ENCODE measurements around the gene VWA1. TPM values are rescaled to one million over a fixed set of nuclear protein-coding genes. Genes with fewer than 3 reads are reported as not detected.
"Not testable (repeated sequence)": the region's sequence is repeated elsewhere in the genome, so short reads cannot be mapped to it uniquely, and the experiment has no call there.

Gene VWA1
- total RNA-seq, 1 experiment from 2014 or later, result 5.6 TPM

GRCh38 chr1:1455934-1456333 is 20.4 kb downstream of the VWA1 start:
- DNase-seq (ENCODE audit: low read depth), result not testable (repeated sequence)

GRCh38 chr1:1456683-1457255 is 21.3 kb downstream of the VWA1 start:
- not testable (repeated sequence) for DNase-seq (ENCODE audit: low read depth)

- DNase-seq (ENCODE audit: low read depth), result not testable (repeated sequence)
Measured at GRCh38 chr1:1459156-1459555, 23.7 kb downstream of the VWA1 start.

GRCh38 chr1:1459711-1460110 is 24.2 kb downstream of the VWA1 start:
- DNase-seq (ENCODE audit: low read depth), result not testable (repeated sequence)

- DNase-seq (ENCODE audit: low read depth), result no peak
Measured at GRCh38 chr1:1460540-1461130, 25.1 kb downstream of the VWA1 start.

DNA sequence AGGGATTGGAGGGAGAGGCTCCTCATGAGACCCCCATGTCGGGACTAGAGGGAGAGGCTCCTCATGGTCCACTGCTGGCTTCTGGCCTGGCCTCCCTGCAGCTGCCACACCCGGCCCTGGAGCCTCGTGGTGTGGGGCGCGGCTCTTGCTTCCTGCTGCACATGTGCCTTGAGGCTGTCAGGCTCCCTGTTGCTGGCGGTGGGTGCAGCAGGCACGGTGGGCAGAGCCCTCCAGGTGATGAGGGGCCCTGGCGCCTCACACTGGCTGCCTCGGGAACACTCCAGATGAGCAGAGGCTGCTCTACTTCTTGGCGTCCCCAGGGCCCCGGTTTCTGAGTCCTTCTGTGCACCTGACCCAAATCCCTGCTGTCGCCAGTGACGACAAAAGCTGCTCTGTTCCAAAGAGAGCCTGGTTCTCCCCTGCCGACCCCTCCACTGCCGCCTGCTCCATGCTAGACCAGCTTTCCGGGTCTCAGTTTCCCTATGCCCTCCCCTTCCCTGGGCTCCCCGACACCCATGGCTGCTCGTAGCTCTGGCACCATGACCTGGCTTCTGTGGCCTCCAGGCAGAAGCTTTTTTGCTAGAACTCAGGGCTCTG is 26.3 kb downstream of the VWA1 start:
- no peak for DNase-seq (ENCODE audit: low read depth)

GRCh38 chr1:1462318-1462966 is 27.0 kb downstream of the VWA1 start:
- peak; percentile 52 for DNase-seq (ENCODE audit: low read depth)

DNA sequence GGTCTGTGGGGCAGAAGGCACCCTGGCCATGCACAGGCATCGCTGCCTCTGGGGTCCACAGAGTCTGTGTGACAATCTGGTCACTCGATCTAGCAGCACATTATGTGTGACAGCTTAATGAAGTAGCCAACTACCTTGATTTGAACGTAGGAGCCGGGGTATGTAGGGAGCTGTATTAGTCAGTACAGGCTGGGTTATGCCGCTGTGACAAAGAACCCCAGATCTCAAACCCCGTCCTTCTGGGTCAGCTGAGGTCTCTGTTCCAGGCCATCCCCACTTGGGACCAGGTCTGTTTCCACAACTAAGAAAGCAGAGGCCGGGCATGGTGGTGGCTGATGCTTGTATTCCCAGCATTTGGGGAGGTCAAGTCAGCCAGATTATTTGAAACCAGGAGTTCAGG is 27.8 kb downstream of the VWA1 start:
- no peak for DNase-seq (ENCODE audit: low read depth)

DNA sequence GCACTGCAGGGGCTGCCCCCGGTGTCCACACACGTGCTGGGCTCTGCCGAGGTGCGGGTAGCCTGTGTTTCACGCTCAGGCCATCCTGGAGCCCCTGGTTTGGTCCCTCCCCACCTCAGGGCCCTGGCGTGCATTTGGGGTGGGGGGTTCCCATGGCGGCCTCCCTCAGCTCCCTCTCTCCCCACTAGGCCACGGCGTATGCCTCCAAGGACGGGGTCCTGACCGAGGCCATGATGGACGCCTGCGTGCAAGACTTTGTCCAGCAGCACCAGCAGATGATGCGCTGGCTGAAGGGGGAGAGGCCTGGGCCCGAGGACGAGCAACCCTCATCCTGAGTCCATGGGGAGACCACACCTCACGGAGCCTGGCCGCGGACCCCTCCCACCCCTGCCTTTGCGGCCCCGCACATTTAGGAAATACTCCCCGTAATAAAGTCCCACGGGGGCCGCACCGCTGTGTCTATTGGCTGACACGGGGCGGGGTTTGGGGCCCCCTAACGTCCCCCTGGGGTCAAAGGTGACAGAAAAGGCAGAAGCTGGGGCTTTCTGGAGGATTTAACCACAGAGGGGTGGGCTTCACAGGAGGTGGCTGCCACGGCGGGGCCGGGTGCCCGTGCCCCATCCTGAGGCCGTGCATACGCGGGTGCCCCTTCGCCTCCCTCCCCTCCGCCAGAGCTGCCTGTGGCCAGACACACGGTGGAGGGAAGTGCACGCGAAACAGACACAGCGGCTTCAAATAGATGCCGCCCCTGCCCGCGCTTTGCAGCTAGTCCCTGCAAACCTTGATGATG is 32.9 kb downstream of the VWA1 start:
- not testable (repeated sequence) for DNase-seq (ENCODE audit: low read depth)

DNA sequence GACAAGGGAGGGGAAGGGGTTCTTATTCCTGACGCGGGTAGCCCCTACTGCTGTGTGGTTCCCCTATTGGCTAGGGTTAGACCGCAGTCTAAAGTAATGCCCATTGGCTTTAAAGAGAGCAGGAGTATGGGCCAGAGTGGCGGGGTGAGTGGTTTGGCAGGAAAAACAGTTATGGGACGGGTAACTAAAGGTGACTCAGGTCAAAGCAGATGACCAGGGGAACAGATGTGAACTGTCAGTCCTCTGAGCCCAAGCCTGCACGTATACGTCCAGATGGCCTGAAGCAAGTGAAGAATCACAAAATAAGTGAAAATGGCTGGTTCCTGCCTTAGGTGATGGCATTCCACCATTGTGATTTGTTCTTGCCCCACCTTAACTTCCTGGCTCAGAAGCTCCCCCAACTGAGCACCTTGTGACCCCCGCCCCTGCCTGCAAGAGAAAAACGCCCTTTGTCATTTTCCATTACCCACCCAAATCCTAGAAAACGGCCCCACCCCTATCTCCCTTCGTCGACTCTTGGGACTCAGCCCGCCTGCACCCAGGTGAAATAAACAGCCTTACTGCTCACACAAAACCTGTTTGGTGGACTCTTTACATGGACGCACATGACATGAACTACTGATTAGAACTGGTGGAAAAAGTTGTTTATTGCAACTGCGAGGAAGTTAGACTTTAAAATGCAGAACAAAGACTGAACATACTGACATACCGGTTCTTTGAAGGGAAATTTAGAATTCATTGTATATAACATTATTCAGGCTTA is 35.3 kb downstream of the VWA1 start:
- peak; percentile 39 for DNase-seq (ENCODE audit: low read depth)

DNA sequence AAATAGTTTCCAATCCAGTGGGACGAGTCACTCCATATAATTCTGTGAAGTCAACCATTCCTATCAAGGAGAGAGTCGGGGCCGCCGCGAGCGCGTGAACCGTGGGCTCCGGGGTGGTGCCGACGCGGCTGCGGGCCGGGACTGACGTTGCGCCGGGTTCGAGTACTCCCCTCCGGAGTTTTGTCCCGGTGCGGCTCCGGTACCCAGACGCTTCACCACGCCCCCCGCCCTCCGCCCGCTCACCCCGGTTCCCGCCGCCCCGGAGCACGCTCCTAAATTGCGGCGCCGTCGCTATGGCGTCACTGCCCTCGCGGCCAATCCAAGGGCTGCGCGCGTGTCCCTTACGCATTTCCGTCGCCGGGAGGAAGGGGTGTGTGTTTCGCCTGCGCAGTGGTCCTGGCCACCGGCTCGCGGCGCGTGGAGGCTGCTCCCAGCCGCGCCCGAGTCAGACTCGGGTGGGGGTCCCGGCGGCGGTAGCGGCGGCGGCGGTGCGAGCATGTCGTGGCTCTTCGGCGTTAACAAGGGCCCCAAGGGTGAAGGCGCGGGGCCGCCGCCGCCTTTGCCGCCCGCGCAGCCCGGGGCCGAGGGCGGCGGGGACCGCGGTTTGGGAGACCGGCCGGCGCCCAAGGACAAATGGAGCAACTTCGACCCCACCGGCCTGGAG is 36.0 kb downstream of the VWA1 start, which contains the start of gene ATAD3B:
Gene ATAD3B, plus strand, starts transcription at position 377 of the 664 bp plus-strand sequence. Its CDS starts 120 bp downstream, at position 497.
- DNase-seq (ENCODE audit: low read depth), result peak; percentile 91

DNA sequence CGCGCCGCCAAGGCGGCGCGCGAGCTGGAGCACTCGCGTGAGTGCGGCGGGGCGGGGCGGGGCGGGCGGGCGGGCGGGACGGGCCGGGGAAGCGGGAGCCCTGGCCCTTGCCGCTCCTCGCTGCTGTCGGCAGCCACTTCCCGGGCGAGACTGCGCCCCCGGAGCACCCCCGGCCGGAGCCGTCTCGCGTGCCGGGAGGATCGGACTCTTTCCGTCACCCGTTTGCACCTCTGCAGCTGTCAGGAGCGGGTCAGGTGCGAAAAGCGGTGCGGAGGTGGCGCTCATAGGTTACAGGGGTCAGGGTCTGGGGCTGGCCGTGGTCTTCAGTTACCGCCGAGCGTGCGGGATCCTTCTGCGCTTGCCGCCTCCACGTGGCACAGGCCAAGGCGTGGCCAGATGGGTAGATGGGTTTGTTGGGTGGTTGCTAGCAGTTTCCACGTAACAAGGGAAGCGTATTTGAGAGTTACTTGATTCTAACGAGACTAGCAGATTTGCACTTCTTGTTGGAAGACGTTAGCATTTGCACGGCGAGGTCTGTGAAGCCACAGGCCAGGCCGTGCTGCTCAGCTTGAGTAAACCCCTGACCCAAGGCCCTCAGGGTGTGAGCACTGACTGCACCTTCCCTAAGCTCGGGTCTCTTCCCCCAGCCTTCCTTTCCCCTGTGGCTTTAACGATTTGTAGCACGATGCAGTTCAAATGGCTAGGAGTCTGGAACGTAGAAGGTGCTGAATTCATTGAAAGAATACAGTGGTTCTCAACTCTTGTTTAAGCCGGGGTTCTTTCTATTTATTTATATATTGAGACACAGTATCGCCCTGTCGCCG is 36.8 kb downstream of the VWA1 start:
- DNase-seq (ENCODE audit: low read depth), result not testable (repeated sequence)

DNA sequence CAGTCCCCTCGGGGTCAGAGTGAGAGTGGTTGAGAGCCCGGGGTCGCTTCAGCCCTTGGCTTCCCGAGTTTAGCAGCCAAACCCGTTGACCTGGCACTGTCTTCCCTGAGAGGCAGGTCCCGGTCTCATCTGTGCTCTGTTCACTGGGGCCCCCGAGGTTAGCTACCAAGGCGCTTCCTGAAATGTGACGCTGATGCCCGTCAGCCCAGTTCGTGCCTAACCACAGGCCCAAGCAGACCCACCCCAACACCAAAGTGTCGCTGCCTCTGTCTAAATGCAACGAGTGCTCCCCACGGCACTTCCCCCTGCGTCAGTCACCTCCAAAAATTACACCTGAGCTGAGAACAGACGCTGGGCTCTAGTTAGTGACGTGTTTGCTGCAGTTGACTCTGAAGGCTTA is 40.5 kb downstream of the VWA1 start:
- DNase-seq (ENCODE audit: low read depth), result not testable (repeated sequence)

DNA sequence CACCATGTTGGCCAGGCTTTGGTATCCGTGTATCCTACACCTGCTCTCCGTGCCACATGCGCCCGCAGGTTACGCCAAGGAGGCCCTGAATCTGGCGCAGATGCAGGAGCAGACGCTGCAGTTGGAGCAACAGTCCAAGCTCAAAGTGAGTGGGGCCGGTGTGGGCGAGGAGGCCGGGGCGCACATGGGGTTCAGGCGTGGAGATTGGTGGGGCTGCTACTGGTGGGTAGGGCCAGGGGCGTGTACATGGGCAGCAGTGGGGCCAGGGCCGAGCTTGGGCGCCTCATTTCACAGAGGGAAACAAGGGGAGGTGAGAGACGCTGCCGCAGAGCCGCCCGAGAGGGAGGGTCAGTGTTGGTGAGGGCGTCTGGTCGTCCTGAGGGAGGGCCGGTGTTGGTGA is 41.7 kb downstream of the VWA1 start:
- DNase-seq (ENCODE audit: low read depth), result no peak

DNA sequence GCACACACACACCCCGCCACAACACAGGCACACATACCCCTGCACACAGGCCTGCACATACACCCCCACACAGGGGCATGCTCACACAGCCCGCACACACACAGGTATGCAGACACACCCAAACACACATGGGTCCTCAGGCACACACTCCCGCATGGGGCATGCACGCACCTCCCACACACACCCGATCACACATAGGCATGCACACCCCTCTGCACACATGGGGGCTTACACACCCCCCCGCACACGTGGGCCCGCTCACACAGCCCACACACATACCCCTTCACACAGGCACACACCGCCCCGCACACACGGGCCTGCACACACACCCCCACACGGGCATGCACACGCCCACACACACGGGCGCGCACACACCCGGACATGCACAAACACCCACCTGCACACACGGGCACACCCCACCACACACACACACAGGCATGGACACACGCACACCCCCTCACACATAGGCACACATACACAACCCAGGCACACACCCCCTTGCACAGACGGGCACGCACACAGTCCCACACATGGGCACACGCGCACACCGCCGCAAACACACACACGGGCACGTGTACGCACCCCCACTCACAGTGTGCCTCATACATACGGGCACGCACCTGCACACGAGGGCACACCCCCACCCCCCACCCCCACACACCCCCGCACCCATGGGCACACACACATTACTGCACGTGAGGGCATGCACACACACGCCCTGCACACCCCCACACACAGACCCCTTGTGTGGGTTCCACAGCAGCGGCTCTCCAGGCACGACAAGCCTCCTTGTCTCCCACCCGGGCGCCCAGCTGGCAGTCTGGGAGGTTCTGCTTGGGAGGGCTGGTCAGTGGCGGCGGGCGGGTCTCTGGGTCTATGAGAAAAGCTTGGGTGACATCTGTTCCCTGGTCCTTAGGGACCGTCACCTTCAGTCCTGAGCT is 44.3 kb downstream of the VWA1 start:
- no peak for DNase-seq (ENCODE audit: low read depth)

- DNase-seq (ENCODE audit: low read depth), result not testable (repeated sequence)
Measured at GRCh38 chr1:1480488-1480867, 45.0 kb downstream of the VWA1 start.

DNA sequence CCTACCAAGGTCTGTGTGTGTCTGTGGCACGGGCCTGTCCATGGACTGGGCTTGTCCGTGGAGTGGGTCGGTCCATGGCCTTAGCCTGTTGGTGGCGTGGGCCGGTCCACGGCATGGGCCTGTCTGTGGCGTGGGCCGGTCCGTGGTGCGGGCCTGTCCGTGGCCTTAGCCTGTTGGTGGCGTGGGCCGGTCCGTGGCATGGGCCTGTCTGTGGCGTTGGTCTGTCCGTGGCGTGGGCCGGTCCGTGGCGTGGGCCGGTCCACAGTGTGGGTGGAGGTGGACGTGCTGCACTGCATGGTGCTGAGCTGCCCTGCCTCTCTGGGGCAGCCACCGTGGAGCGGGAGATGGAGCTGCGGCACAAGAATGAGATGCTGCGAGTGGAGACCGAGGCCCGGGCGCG is 46.3 kb downstream of the VWA1 start:
- not testable (repeated sequence) for DNase-seq (ENCODE audit: low read depth)

DNA sequence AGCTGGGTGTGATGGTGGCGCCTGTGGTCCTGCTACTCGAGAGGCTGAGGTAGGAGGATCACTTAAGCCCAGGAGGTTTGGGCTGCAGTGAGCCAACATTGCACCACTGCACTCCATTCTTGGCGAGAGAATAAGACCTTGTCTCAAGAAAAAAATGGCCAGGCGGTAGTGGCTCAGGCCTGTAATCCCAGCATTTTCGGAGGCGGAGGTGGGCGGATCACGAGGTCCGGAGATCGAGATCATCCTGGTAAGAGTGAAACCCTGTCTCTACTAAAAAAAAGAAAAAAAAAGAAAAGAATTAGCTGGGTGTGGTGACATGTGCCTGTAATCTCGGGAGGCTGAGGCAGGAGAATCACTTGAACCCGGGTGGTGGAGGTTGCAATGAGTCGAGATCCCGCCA is 47.4 kb downstream of the VWA1 start:
- DNase-seq (ENCODE audit: low read depth), result no peak

GRCh38 chr1:1483714-1484113 is 48.2 kb downstream of the VWA1 start:
- DNase-seq (ENCODE audit: low read depth), result no peak
